GM18861 (cell line): Measurements from ENCODE around the gene ASCL5.
"Not testable (repeated sequence)": the region's sequence is repeated elsewhere in the genome, so short reads cannot be mapped to it uniquely, and the experiment has no call there.

Experiments
- ATAC-seq: cut with Tn5 transposase; IDR thresholded peaks from one replicate; pipeline ENCODE4 v1.9.1; 2021; ENCODE audit not compliant: unreplicated experiment

ASCL5 gene, protein sequence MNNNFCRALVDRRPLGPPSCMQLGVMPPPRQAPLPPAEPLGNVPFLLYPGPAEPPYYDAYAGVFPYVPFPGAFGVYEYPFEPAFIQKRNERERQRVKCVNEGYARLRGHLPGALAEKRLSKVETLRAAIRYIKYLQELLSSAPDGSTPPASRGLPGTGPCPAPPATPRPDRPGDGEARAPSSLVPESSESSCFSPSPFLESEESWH

DNA sequence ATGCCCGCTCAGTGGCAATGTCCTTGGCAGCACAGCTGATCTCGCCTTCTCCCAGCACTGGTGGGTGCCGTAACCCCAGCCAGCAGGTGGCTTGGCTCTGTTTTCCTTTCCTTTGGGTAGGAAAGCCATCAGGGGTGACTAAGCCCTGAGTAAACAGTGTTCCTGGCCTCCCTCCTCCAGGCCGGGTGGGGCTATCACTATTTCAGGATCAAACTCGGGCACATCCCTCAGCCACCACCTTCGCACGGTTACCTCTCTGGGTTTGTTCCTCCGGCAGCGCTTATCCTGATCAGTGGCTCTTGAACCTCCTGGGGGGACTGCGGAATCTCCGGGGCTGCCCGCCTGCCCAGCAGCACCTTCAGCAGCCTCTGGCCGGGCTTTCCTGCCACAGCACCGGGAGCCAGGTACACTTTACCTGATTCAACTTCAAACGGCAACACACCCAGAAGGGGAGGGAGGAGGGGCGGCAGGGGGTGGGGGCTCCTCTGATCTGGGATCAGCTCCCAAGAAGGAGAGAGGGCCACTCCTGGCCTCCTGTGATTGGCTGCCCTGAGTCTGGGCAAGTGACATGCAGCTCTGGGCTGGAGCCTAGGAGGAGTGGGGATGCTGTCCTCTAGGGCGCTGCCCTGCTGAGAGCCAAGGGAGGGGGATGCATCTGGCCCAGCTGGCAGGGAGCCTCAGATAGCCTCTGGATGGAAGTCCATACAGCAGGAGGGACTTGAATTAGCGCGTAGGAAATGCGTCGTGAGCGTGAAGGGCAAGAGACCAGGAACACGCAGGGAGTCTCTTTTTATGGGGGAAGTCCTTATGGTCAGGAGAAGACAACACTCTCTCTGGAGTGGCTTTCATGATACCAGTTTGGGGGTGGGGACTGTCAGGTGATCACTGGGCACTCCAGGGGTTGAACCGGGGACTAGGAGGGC, at the start of gene ASCL5:
Gene ASCL5, minus strand, starts transcription at position 353 of the 923 bp plus-strand sequence. CDS start 11,812 bp downstream, outside the sequence.
- no peak for ATAC-seq

- ATAC-seq: no peak
Measured at GRCh38 chr1:201175820-201176500, 49.0 kb upstream of the ASCL5 start.

DNA sequence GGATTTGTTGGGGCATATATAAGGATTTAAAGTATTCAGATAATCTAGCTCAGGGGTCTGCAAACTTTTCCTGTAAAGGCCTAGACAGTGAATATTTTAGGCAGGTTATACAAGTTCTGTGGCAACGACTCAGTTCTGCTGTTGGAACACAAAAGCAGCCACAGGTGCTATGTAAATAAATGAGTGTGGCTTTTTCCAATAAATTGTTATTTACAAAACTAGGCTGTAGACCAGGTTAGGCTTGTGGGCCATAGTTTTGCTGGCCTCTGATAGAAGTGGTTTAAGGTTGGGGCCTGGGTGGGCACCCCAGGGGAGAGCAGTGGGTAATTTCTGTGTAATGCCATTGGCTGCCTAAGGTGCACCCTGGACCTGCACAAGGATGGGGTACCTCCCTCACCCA, 46.8 kb upstream of the ASCL5 start:
- no peak for ATAC-seq

DNA sequence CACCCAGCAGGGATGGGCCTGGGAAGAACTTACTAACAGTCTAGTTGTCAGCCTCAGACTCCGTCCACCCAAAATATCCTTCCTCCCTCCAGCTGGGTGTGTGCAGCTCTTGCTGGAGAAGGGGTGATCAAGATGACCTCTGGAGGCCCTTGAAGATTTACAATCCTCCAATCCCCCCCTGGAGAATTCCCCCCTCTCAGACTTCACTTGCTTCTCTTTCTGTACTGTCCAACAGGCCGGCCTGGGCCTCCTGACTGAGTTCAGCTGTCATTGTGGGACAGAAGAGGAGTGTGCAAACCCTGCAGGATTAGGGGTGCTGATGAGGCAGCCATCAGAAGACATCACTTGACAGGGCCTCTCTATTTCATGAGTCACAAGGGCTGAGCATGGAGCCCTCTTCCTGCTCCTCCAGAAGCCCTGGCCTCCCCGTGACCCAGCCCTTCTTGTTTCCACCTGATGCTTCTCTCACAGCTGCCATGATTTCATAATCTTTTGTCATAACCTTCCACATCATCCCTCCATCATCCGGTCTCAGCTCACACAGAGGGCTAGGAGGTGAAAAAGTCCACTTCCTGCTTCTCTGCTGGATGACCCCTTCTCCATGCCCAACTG, 46.1 kb upstream of the ASCL5 start:
- ATAC-seq: no peak

- no peak for ATAC-seq
Measured at GRCh38 chr1:201172326-201172725, 45.3 kb upstream of the ASCL5 start.

DNA sequence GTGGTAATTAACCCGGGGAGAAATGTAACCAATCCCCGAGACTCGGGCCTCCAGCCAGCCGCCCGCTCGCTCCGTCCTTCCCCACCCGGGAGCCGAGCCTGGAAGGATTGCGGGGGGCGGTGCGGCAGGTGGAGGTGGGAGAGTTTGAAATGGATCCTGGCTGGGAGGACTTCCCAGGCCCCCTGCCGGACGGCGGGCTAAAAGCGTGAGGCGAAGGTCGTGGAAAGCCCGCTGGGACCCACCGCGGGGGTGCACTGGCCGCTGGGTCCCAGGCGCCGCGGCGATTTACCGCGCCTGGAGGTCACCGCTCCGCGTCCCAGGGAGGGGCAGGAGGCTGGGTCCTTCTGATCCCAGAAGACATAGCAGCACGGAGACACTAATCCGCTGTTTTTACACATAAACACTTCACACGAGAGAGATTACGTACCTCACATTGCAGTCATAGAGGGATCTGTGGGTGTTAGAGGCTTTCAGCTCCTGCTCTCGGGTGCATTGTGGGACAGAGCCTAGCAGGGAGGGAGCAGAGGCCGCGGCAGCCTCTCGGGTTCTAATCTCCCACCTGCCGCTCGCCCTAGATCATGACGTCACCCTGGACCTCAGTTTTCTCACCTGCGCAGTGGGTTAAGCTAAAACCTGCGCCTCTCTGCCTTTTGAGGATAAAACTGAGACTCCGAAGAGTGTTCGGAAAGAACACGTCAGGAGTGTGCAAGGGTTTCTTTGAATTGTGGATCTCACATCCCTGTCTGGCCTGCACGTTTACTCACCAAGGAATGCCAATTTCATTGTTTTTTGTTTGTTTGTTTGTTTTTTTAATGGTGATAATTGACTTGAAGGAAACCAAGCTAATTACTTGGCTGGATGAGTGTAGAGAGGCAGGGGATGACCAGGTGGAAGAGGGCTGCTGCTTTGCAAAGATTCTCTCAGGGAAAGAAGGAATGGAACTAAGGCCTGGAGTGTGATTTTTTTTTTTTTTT, 44.4 kb upstream of the ASCL5 start:
- ATAC-seq: peak; percentile 20

GRCh38 chr1:201170533-201171062, 43.6 kb upstream of the ASCL5 start:
- peak; percentile 87 for ATAC-seq

GRCh38 chr1:201169971-201170532, 43.1 kb upstream of the ASCL5 start:
- no peak for ATAC-seq

DNA sequence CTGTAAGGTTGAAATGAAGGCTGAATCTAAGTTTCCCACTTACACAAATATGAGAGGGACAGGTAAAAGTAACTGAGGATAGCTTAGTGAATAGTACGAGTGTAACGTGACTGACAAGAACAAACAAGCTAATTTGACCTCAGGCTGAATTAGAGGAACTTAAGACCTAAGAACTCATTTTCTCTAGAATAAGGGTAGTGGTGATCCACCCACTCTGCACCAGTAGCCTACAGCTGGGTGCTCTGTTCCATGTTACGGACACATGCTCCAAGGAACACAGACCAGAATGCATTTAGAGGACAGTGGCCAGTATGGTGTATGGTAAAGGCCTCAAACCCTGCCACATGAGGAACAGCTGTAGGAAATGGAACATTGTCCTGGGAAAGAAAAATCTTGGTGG, 42.2 kb upstream of the ASCL5 start:
- no peak for ATAC-seq

- ATAC-seq: no peak
Measured at GRCh38 chr1:201167041-201167991, 40.3 kb upstream of the ASCL5 start.

DNA sequence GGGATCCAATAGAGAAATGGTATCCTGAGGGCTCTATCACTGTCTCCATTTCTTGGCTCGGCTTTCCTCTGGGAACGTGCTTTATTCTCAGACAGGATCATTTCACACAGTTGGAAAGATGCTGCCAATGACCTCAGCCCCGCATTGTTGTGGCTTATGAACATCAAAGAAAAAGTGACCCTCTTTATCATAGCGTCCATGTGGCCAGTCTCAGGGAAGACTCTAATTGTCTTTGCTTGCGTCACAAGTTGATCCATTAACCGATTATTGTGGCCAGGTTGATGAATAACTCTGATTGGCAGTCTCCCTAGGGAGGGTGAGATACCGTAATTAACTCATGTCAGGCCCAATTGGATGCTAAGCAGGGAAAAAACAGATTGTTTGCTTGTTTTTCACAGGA, 37.7 kb upstream of the ASCL5 start:
- ATAC-seq: no peak

- ATAC-seq: no peak
Measured at GRCh38 chr1:201163707-201164106, 36.7 kb upstream of the ASCL5 start.

DNA sequence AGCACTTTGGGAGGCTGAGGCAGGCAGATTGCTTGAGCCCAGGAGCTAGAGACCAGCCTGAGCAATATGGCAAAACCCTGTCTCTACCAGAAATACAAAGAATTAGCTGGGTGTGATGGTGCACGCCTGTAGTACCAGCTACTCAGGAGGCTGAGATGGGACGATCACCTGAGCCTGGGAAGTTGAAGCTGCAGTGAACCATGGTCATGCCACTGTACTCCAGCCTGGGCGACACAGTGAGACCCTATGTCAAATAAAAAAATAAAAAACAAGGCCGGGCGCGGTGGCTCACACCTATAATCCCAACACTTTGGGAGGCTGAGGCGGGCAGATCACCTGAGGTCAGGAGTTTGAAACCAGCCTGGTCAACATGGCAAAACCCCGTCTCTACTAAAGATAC, 36.1 kb upstream of the ASCL5 start:
- not testable (repeated sequence) for ATAC-seq

DNA sequence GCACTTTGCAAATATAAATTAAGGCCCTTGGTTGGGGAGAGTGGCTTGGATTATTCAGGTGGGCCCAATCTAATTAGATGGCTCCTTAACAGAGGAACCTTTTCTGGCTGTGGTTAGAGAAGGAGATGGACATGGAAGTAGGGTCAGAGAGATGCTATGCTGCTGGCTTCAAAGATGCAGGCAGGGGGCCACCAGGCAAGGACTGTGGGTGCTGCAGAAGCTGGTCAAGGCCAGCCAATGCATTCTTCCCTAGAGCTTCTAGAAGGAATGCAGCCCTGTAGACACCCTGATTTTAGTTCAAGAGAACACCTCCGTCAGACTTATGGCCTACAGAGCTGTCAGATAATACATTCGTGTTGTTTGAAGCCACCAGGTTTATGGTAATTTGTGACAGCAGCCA, 31.0 kb upstream of the ASCL5 start:
- no peak for ATAC-seq

DNA sequence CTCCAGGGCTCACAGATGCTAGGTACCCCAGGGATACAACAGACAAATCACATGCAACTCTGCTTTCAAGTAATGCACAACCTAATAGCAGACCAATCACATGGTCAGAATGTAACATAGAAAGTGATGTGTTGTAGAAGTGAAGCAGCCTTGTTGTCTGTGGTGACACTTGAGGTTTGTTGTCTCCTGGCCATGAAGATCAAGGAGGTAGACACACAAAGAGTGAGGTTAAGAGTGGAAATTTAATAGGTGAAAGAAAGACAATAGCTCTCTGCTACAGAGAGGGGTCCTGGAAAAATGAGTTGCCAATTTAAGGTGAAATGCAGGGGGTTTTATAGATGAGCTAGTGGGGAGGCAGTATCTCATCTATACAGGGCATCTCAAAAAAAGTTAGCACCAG, 29.8 kb upstream of the ASCL5 start:
- no peak for ATAC-seq

GRCh38 chr1:201156346-201156745, 29.4 kb upstream of the ASCL5 start:
- no peak for ATAC-seq

- ATAC-seq: no peak
Measured at GRCh38 chr1:201155354-201155753, 28.4 kb upstream of the ASCL5 start.

- ATAC-seq: peak; percentile 93
Measured at GRCh38 chr1:201154389-201155165, 27.6 kb upstream of the ASCL5 start, which contains the start of gene TMEM9. TSS of gene TMEM9 (minus strand) at chr1:201154474. CDS start at chr1:201153923, 551 bp downstream.
